ENCODE measurements around the gene CASP14.

CASP14 gene

DNA sequence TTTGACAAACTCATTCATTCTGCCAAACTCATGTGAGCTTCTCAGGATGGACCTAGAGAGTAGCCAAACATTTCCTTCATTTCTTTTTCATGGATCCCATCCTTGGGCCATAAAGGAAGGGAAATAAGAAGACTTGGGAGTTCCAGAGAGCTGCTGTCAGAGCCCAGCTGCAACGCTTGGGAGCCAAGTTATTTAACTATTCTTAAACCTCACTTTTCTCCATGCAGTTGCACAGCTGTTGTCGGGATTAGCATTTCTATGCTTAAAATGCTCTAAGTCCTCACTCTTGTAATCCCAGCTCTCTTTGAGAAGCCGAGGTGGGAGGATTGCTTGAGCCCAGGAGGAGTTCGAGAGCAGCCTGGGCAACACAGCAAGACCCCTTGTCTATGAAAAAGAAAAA lies 11.7 kb upstream of the CASP14 start:
- Histone ChIP-seq H3K27me3 (ENCODE audit: insufficient read depth, poor library complexity, severe bottlenecking) (no peaks in the 10 kb centered on the region), H3K27ac (replicated peaks) (no peak overlapping the region)
- DNase-seq (ENCODE audit: low read depth in 1 of 2, low spot score in 1 of 2): no peak

DNA sequence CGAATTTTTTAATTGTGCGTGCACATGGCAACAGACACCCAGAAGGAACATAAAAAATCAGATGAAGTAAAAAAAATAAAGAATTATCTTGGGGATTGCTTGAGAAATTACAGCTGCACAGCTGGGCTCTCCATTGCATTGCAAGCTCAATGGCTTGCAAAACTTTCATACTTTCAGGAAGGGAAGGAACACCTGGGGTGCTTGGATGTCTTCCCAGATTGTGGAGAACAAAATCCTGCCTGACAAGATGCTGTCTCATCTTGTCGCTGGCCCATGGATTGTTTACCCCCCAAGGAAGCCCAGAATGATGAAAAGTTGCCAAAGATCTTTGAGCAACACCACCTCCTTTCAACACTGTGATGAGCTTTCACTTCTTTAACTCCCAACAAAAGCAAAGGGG lies 11.0 kb upstream of the CASP14 start:
- Histone ChIP-seq H3K27me3 (ENCODE audit: insufficient read depth, poor library complexity, severe bottlenecking) (no peaks in the 10 kb centered on the region), H3K27ac (replicated peaks) (no peak overlapping the region), H3K4me3 (replicated peaks; ENCODE audit: insufficient read depth, low read length) (no peak overlapping the region)
- no peak for TF ChIP-seq CTCF (IDR thresholded peaks at IDR 0.05; ENCODE audit: insufficient read depth, low read length)
- TF ChIP-seq, protein P1, sequence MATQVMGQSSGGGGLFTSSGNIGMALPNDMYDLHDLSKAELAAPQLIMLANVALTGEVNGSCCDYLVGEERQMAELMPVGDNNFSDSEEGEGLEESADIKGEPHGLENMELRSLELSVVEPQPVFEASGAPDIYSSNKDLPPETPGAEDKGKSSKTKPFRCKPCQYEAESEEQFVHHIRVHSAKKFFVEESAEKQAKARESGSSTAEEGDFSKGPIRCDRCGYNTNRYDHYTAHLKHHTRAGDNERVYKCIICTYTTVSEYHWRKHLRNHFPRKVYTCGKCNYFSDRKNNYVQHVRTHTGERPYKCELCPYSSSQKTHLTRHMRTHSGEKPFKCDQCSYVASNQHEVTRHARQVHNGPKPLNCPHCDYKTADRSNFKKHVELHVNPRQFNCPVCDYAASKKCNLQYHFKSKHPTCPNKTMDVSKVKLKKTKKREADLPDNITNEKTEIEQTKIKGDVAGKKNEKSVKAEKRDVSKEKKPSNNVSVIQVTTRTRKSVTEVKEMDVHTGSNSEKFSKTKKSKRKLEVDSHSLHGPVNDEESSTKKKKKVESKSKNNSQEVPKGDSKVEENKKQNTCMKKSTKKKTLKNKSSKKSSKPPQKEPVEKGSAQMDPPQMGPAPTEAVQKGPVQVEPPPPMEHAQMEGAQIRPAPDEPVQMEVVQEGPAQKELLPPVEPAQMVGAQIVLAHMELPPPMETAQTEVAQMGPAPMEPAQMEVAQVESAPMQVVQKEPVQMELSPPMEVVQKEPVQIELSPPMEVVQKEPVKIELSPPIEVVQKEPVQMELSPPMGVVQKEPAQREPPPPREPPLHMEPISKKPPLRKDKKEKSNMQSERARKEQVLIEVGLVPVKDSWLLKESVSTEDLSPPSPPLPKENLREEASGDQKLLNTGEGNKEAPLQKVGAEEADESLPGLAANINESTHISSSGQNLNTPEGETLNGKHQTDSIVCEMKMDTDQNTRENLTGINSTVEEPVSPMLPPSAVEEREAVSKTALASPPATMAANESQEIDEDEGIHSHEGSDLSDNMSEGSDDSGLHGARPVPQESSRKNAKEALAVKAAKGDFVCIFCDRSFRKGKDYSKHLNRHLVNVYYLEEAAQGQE (IDR thresholded peaks at IDR 0.05; ENCODE audit: insufficient replicate concordance, low read depth): no peak
- TF ChIP-seq POLR2AphosphoS5 (IDR thresholded peaks at IDR 0.05; ENCODE audit: low read depth): no peak
- no peak for TF ChIP-seq SPI1 (IDR thresholded peaks at IDR 0.05; ENCODE audit: borderline replicate concordance, low read depth)
- no peak for TF ChIP-seq GABPA (IDR thresholded peaks at IDR 0.05; ENCODE audit: low read depth)
- no peak for DNase-seq (ENCODE audit: low read depth in 1 of 2, low spot score in 1 of 2)

More for the DNA sequence above, 11.7 kb upstream of the CASP14 start:
- TF ChIP-seq POLR2AphosphoS5 (IDR thresholded peaks at IDR 0.05; ENCODE audit: low read depth): no peak
- TF ChIP-seq, protein P1 (IDR thresholded peaks at IDR 0.05; ENCODE audit: insufficient replicate concordance, low read depth): no peak
- TF ChIP-seq SPI1 (IDR thresholded peaks at IDR 0.05; ENCODE audit: borderline replicate concordance, low read depth): no peak
- TF ChIP-seq CTCF (IDR thresholded peaks at IDR 0.05; ENCODE audit: insufficient read depth, low read length): no peak
- no peak for TF ChIP-seq GABPA (IDR thresholded peaks at IDR 0.05; ENCODE audit: low read depth)
- H3K4me3 ChIP-seq (replicated peaks; ENCODE audit: insufficient read depth, low read length): no peak overlapping the region

GRCh38 chr19:15042003-15042402 lies 7.3 kb upstream of the CASP14 start:
- no peak overlapping the region for H3K27ac ChIP-seq (replicated peaks)
- no peak overlapping the region for H3K4me3 ChIP-seq (replicated peaks; ENCODE audit: insufficient read depth, low read length)
- DNase-seq (ENCODE audit: low read depth in 1 of 2, low spot score in 1 of 2): no peak
- no peaks in the 10 kb centered on the region for H3K27me3 ChIP-seq (ENCODE audit: insufficient read depth, poor library complexity, severe bottlenecking)
- TF ChIP-seq POLR2AphosphoS5 (IDR thresholded peaks at IDR 0.05; ENCODE audit: low read depth): no peak

- TF ChIP-seq GABPA (IDR thresholded peaks at IDR 0.05; ENCODE audit: low read depth) (no peak), POLR2AphosphoS5 (IDR thresholded peaks at IDR 0.05; ENCODE audit: low read depth) (no peak), SPI1 (IDR thresholded peaks at IDR 0.05; ENCODE audit: borderline replicate concordance, low read depth) (no peak), CTCF (IDR thresholded peaks at IDR 0.05; ENCODE audit: insufficient read depth, low read length) (no peak)
- TF ChIP-seq, protein P1 (IDR thresholded peaks at IDR 0.05; ENCODE audit: insufficient replicate concordance, low read depth): no peak
- no peak for DNase-seq (ENCODE audit: low read depth in 1 of 2, low spot score in 1 of 2)
- no peaks in the 10 kb centered on the region for H3K27me3 ChIP-seq (ENCODE audit: insufficient read depth, poor library complexity, severe bottlenecking)
- H3K27ac ChIP-seq (replicated peaks): no peak overlapping the region
- H3K4me3 ChIP-seq (replicated peaks; ENCODE audit: insufficient read depth, low read length): no peak overlapping the region
Measured at GRCh38 chr19:15042826-15043225, 6.5 kb upstream of the CASP14 start.

All from HL-60 (cell line).